Stomach smooth muscle (tissue), 2 donors: ENCODE data around the gene SGMS1.

Experiments
- H3K27ac ChIP-seq: one replicate; pipeline ENCODE4 v1.7.0; 2013; ENCODE audit warnings: mild to moderate bottlenecking, low read length, inconsistent platforms
- H3K27me3 ChIP-seq, 2 donors: one replicate each; pipeline ENCODE4 v1.7.0; 2013; ENCODE audit warnings: low read length in 2 of 2; ENCODE audit not compliant: insufficient read depth in 2 of 2, control insufficient read depth in 1 of 2
- H3K36me3 ChIP-seq, 2 donors: one replicate each; pipeline ENCODE4 v1.7.0; 2013; ENCODE audit warnings: low read length in 2 of 2; ENCODE audit not compliant: control insufficient read depth in 2 of 2, insufficient read depth in 2 of 2
- H3K4me1 ChIP-seq: one replicate; pipeline ENCODE4 v1.7.0; 2013; ENCODE audit warnings: low read length; ENCODE audit not compliant: control insufficient read depth, insufficient read depth
- H3K4me3 ChIP-seq, 2 donors: one replicate each; pipeline ENCODE4 v1.7.0; 2013; ENCODE audit warnings: low read length in 2 of 2
- H3K9ac ChIP-seq, 2 donors: one replicate each; pipeline ENCODE4 v1.7.0; 2013; ENCODE audit warnings: low read length in 2 of 2, mild to moderate bottlenecking in 1 of 2
- H3K9me3 ChIP-seq, 2 donors: one replicate each; pipeline ENCODE4 v1.7.0; 2013; ENCODE audit warnings: low read length in 2 of 2; ENCODE audit not compliant: control insufficient read depth in 2 of 2
- donor health status: healthy.
- donor health status: Pancreatic carcinoma.

SGMS1 gene

DNA sequence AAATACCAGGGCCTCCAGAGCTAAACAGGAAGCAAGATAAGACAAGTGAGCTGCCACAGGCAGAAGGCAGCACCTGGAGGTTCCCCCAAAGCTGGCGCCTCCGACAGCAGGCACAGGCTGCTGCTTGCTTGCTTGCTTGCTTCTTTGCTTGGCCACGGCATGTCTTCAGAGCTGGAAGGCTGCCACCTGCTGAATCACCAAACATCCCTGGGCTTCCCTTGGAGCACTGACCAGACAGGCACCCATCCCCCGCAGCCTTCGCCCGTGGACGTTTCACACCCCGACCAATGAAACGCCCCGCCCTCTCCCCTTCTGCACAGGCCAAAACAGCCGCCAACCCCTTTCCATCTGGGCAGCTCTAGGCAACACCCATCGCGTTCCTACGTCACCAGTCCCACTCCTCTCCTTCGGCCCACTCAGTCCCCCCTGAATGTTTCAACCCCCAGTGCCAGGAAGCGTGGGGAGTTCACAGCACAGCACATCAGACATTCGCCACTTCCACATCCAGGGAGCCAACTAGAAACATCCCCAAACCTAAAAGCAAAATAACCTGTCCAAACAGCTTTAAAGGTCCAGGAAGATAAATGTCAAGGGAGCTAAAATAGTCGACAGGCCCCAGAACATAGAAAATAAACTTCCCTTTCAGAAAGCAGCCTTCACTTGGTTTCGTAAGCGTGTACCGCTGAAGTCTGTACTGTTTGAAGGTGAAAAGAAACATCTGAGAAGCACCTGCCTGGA, 1.6 kb downstream of the SGMS1 start:
- H3K9me3 ChIP-seq: no peaks in the 10 kb centered on the region
- peak overlapping the region; percentile 91 to 100 for H3K9ac ChIP-seq
- peak overlapping the region; percentile 100 for H3K27ac ChIP-seq
- peaks cover 0 to under 1% of the 10 kb centered on the region in 2 donors for H3K36me3 ChIP-seq
- no peaks in the 10 kb centered on the region for H3K27me3 ChIP-seq
- H3K4me3 ChIP-seq: peak overlapping the region; percentile 62 to 97
- peaks cover 38% of the 10 kb centered on the region for H3K4me1 ChIP-seq

DNA sequence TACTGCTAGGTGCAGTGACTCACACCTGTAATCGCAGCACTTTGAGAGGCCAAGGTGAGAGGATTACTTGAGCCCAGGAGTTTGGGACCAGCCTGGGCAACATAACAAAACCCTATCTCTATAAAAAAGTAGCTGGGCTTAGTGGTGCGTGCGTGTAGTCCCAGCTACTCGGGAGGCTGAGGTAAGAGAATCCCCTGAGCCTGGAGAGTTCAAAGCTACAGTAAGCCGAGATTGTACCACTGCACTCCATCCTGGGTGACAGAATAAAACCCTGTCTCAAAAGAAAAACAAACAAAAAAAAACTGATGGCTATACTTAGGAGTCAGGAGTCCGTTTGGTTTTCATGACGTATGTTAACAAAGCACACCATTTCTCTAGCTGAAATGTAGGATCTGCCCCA, 2.9 kb downstream of the SGMS1 start:
- no peaks in the 10 kb centered on the region for H3K27me3 ChIP-seq
- peak overlapping the region; percentile 100 for H3K27ac ChIP-seq
- peaks cover 38% of the 10 kb centered on the region for H3K4me1 ChIP-seq
- no peaks in the 10 kb centered on the region for H3K9me3 ChIP-seq
- H3K4me3 ChIP-seq: no peak overlapping the region
- no peaks in the 10 kb centered on the region for H3K36me3 ChIP-seq
- no peak overlapping the region for H3K9ac ChIP-seq

DNA sequence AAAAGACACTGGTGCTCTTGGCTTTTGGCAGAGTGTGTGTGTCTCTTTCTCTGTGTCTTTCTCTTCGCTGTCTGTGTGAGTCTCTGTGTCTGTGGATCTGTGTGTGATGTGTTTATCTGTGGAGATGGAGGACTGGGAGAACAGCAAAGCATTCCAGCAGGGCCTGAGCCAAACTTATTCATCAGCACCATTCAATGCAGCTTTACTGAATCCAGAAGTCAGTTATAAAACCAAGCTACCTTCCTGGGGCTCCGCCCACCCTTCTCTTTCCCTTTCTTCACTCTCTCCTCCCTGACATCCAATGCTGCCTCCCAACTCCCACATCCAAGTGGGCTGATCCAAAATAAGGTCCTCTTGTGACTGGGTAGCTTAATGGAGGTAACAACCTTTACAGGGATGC, 3.9 kb downstream of the SGMS1 start:
- Histone ChIP-seq H3K27ac (no peak overlapping the region), H3K9ac (peak overlapping the region in 1 of 2 donors; percentile 29), H3K27me3 (no peaks in the 10 kb centered on the region), H3K9me3 (no peaks in the 10 kb centered on the region), H3K4me3 (no peak overlapping the region), H3K4me1 (peaks cover 38% of the 10 kb centered on the region), H3K36me3 (no peaks in the 10 kb centered on the region)

DNA sequence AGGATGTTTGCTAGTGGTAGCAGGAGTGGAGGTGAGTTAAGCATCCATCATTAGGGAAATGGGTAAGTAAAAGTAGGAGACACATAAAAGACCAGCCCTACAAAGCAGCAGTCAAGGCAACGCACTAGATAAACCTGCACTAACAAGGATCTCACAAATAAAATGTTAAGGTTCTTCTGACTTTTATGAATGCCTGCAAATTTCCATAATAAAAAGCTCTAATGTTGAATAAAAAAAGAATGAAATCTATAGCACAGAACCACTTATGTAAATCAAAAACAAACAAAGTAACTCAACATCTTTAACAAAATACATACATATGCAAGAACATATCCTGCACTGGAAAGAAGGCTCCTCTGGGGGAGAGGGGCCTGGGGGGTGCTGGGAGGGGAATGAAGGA, 4.6 kb downstream of the SGMS1 start:
- no peak overlapping the region for H3K27ac ChIP-seq
- no peaks in the 10 kb centered on the region for H3K36me3 ChIP-seq
- peaks cover 42% of the 10 kb centered on the region for H3K4me1 ChIP-seq
- H3K9ac ChIP-seq: no peak overlapping the region
- H3K4me3 ChIP-seq: no peak overlapping the region
- H3K9me3 ChIP-seq: no peaks in the 10 kb centered on the region
- H3K27me3 ChIP-seq: no peaks in the 10 kb centered on the region

DNA sequence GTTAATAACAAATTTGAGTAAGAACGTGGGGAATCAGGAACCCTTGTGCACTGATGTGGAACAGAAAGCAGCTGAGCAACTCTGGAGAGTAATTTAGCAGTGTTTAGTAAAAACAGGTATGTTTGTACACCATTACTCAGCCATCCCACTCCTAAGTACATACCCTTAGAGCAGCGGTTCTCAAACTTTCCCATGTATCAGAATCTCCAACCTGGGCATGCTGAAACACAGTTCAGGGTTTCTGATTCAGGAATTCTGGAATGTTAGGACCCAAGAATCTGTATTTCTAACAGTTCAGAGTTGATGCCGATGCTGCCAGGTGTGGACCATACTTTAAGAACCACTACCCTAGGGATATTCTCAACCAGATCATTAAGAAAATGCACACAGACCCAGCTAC, 5.1 kb downstream of the SGMS1 start:
- no peak overlapping the region for H3K9ac ChIP-seq
- H3K27me3 ChIP-seq: no peaks in the 10 kb centered on the region
- peaks cover 44% of the 10 kb centered on the region for H3K4me1 ChIP-seq
- H3K9me3 ChIP-seq: no peaks in the 10 kb centered on the region
- H3K4me3 ChIP-seq: no peak overlapping the region
- no peak overlapping the region for H3K27ac ChIP-seq
- H3K36me3 ChIP-seq: no peaks in the 10 kb centered on the region

DNA sequence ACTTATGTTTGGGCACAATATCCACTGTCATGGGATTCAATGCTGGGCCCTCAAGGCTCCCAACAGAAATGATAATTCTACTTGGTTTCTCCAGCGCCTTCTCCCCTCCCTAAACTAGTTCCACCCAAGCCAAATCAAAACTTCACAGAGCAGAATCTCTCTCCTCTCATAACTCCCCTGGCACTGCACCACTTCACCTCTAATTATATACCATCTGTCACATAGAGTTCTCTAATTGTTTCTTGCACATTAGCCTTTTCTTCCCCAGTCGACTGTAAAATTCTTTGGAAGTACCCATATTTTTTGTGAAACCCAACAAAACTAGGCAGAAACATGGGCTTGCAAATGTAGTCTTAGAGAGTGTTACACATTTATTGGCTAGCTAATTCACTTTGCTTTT, 8.1 kb downstream of the SGMS1 start:
- peaks cover 31% of the 10 kb centered on the region for H3K4me1 ChIP-seq
- no peaks in the 10 kb centered on the region for H3K9me3 ChIP-seq
- no peaks in the 10 kb centered on the region for H3K27me3 ChIP-seq
- no peak overlapping the region for H3K27ac ChIP-seq
- no peak overlapping the region for H3K9ac ChIP-seq
- no peak overlapping the region for H3K4me3 ChIP-seq
- H3K36me3 ChIP-seq: no peaks in the 10 kb centered on the region

DNA sequence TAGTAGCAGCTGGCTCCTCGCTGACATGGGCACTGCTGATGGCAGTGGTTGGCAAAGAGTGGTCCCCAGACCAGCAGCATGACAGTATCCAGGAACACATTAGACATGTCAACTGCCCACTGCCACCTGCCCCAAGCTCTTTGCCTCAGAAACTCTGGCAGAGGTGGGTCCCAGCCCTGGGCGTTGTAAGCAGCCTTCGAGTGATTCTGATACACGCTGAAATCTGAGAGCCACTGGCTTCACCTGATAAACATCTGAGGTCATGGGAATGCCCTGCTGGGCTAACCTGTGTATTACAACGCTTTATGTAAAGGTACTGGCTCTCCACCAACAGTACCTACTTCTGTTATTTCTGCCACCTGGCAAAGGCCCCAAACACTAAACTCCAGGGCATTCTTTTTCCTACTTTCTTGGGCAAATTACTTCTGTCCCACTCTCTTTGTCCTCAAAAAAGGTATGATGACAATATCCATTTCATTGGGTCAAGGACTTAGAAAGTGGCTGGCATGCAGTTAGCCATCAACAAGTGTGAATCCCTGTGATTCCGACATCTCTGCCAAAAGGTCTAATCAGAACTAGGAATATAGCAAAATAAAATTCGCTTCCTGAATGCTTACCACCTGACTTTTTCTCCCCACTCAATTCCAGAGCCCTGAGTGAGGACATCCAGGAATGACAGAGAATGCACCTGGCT, 9.2 kb downstream of the SGMS1 start:
- Histone ChIP-seq H3K9me3 (no peaks in the 10 kb centered on the region), H3K9ac (no peak overlapping the region), H3K27me3 (no peaks in the 10 kb centered on the region), H3K27ac (no peak overlapping the region), H3K4me1 (peaks cover 31% of the 10 kb centered on the region), H3K36me3 (no peaks in the 10 kb centered on the region), H3K4me3 (no peak overlapping the region)

DNA sequence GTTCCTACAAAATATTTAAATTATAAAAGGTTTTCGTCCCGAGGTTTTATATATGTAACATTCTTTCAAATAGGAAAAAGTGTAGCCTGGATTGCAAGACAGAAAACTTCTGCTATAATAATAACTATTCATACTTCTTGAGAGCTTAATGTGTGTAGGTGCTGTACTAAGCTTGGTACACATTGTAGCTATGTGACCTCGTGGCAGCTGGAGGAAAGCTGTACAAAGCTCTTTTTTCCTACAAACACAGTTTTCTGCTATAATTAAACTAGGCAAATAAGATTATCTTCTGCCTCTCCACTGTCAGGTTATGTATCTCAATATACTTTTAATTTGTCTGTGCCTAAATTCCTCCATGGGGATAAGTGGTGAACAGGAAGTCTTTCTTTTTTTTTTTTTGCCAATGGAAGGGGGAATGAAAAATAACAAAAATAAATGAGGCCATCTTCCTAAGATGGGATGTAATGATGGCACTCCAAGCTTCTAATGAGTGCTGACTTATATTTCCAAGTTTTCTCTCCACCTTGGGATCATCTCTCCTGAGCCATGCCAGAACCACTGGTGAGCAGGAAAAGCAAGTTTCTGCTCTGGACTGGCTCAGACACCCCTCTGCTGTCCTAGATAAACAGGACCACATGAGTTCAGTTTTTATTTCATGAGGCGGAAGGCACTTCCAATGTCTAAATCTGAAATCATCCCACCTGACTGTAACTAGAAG, 9.9 kb downstream of the SGMS1 start:
- Histone ChIP-seq H3K4me3 (no peak overlapping the region), H3K4me1 (peaks cover 29% of the 10 kb centered on the region), H3K27ac (no peak overlapping the region), H3K27me3 (no peaks in the 10 kb centered on the region), H3K9me3 (no peaks in the 10 kb centered on the region), H3K9ac (no peak overlapping the region), H3K36me3 (no peaks in the 10 kb centered on the region)

DNA sequence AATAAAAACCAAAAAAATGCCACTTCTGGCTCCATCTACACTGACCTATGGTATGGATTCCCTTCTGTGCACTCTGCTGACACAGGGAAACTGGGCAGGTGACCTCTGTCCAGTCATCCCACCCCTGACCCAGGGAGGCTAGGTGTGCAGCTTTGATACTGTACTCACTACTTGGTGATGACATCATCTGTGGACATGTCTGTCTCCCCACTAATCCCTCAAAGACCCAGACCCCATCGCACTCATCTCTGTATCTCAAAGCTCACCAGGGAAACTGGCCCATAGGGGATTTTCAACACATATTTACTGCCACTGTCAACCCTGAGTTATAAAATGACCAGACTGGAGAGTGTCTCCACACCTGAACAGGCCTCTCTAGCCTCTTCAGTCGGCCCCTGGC, 10.6 kb downstream of the SGMS1 start:
- Histone ChIP-seq H3K9me3 (no peaks in the 10 kb centered on the region), H3K36me3 (no peaks in the 10 kb centered on the region), H3K27me3 (no peaks in the 10 kb centered on the region), H3K9ac (no peak overlapping the region), H3K4me1 (peaks cover 27% of the 10 kb centered on the region), H3K27ac (no peak overlapping the region), H3K4me3 (no peak overlapping the region)

DNA sequence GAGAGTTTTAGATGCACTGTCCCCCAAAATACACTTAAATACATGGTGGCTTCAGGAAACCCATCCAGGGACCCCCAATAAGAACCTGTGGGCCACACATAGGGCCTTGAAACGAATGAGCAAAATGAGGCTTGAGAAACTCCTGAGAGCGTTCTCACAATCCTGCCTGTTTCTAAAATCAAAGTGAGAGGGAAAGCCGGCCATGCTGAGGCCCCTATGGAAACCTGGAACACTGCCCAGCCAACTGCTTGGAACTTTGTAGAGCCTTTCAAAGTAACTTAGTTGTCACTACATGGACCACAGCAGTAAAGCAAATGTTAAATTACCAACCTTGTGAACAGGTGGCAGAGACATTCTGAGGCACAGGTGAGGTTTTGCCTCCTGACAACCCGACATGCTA, 13.4 kb downstream of the SGMS1 start:
- Histone ChIP-seq H3K9ac (peak overlapping the region in 1 of 2 donors; percentile 58), H3K36me3 (no peaks in the 10 kb centered on the region), H3K9me3 (no peaks in the 10 kb centered on the region), H3K27me3 (no peaks in the 10 kb centered on the region), H3K4me3 (peak overlapping the region in 1 of 2 donors; percentile 31), H3K4me1 (peaks cover 28% of the 10 kb centered on the region), H3K27ac (peak overlapping the region; percentile 50)
